SK-N-SH treated with all-trans-retinoic acid at 6 μM for 48 hours (cell line): ENCODE results near the gene ACSM3.

ENCODE experiments used
- ATAC-seq: fragments of 200-7000 bp; cut with Tn5 transposase; 3 replicates; pipeline ENCODE4 v1.9.1; 2020; ENCODE audit warnings: mild to moderate bottlenecking, moderate library complexity
- ARNTL ChIP-seq: fragments of 450-650 bp; formaldehyde crosslinking; IDR thresholded peaks from 2 replicates; pipeline ENCODE4 v1.5.0; 2020; ENCODE audit warnings: low read depth, mild to moderate bottlenecking, moderate library complexity, borderline replicate concordance
- BACH2 ChIP-seq: fragments of 250-450 bp; sonication (Bioruptor Pico); IDR thresholded peaks from 2 replicates; pipeline ENCODE4 v1.9.0; 2021; ENCODE audit warnings: mild to moderate bottlenecking, borderline replicate concordance
- CSDC2 ChIP-seq: fragments of 250-450 bp; sonication (Bioruptor Pico); IDR thresholded peaks from 2 replicates; pipeline ENCODE4 v1.5.0; 2020; ENCODE audit warnings: mild to moderate bottlenecking, moderate library complexity
- ESRRG ChIP-seq: fragments of 250-450 bp; sonication (Bioruptor Pico); IDR thresholded peaks from 2 replicates; pipeline ENCODE4 v1.6.1; 2021; ENCODE audit warnings: mild to moderate bottlenecking
- GLIS3 ChIP-seq: fragments of 250-450 bp; sonication (Bioruptor Pico); IDR thresholded peaks from 2 replicates; pipeline ENCODE4 v1.5.0; 2020; ENCODE audit warnings: mild to moderate bottlenecking, moderate library complexity
- ISL1 ChIP-seq: fragments of 250-450 bp; sonication (Bioruptor Pico); IDR thresholded peaks from 2 replicates; pipeline ENCODE4 v2.1.2; 2022; ENCODE audit warnings: mild to moderate bottlenecking, moderate library complexity
- OSR1 ChIP-seq: fragments of 250-450 bp; sonication (Bioruptor Pico); IDR thresholded peaks from 2 replicates; pipeline ENCODE4 v1.8.0; 2022; ENCODE audit warnings: moderate library complexity, mild to moderate bottlenecking, inconsistent platforms
- PPARA ChIP-seq: fragments of 250-450 bp; sonication (Bioruptor Pico); IDR thresholded peaks from 2 replicates; pipeline ENCODE4 v1.5.0; 2020; ENCODE audit warnings: mild to moderate bottlenecking, borderline replicate concordance
- RARB ChIP-seq: fragments of 250-450 bp; sonication (Bioruptor Pico); IDR thresholded peaks from 2 replicates; pipeline ENCODE4 v1.8.0; 2021; ENCODE audit warnings: mild to moderate bottlenecking, moderate library complexity
- SNAI2 ChIP-seq: fragments of 250-450 bp; sonication (Bioruptor Pico); IDR thresholded peaks from 2 replicates; pipeline ENCODE4 v1.5.0; 2020; ENCODE audit warnings: mild to moderate bottlenecking, moderate library complexity
- TCF4 ChIP-seq: fragments of 250-450 bp; sonication (Bioruptor Pico); IDR thresholded peaks from 2 replicates; pipeline ENCODE4 v1.8.0; 2021; ENCODE audit warnings: mild to moderate bottlenecking, moderate library complexity, borderline replicate concordance
- TOX ChIP-seq: fragments of 250-450 bp; sonication (Bioruptor Pico); IDR thresholded peaks from 2 replicates; pipeline ENCODE4 v1.8.0; 2021; ENCODE audit warnings: mild to moderate bottlenecking, moderate library complexity, borderline replicate concordance
- ZC3H10 ChIP-seq: fragments of 250-450 bp; sonication (Bioruptor Pico); IDR thresholded peaks from 2 replicates; pipeline ENCODE4 v1.5.1; 2021; ENCODE audit warnings: mild to moderate bottlenecking, moderate library complexity
- ZFP3 ChIP-seq: fragments of 250-450 bp; sonication (Bioruptor Pico); IDR thresholded peaks from 2 replicates; pipeline ENCODE4 v1.5.0; 2020; ENCODE audit warnings: mild to moderate bottlenecking, moderate library complexity
- ZFP30 ChIP-seq: fragments of 450-650 bp; formaldehyde crosslinking; IDR thresholded peaks from 2 replicates; pipeline ENCODE4 v1.5.0; 2022; ENCODE audit warnings: mild to moderate bottlenecking, moderate library complexity
- ZNF565 ChIP-seq: fragments of 450-650 bp; formaldehyde crosslinking; conservative IDR thresholded peaks from 2 replicates; pipeline ENCODE4 v1.5.0; 2020; ENCODE audit warnings: low read depth, mild to moderate bottlenecking, moderate library complexity
- ZNF70 ChIP-seq: fragments of 450-650 bp; formaldehyde crosslinking; IDR thresholded peaks from 2 replicates; pipeline ENCODE4 v1.5.0; 2020; ENCODE audit warnings: mild to moderate bottlenecking, moderate library complexity
- ZNF8 ChIP-seq: fragments of 450-650 bp; formaldehyde crosslinking; IDR thresholded peaks from 2 replicates; pipeline ENCODE4 v1.5.0; 2020; ENCODE audit warnings: mild to moderate bottlenecking, moderate library complexity
- TF ChIP-seq, protein P1 (sequence below): fragments of 250-450 bp; sonication (Bioruptor Pico); IDR thresholded peaks from 2 replicates; pipeline ENCODE4 v1.5.1; 2021; ENCODE audit warnings: mild to moderate bottlenecking, moderate library complexity
- TF ChIP-seq, protein P2 (sequence below): fragments of 250-450 bp; sonication (Bioruptor Pico); IDR thresholded peaks from 2 replicates; pipeline ENCODE4 v1.5.0; 2020; ENCODE audit warnings: mild to moderate bottlenecking, moderate library complexity
- TF ChIP-seq, protein P3 (sequence below): fragments of 250-450 bp; sonication (Bioruptor Pico); IDR thresholded peaks from 2 replicates; pipeline ENCODE4 v1.8.0; 2020; ENCODE audit warnings: mild to moderate bottlenecking, moderate library complexity, borderline replicate concordance
- TF ChIP-seq, protein P4 (sequence below): fragments of 250-450 bp; sonication (Bioruptor Pico); IDR thresholded peaks from 2 replicates; pipeline ENCODE4 v1.8.0; 2021; ENCODE audit warnings: low read depth, mild to moderate bottlenecking, moderate library complexity, borderline replicate concordance
- TF ChIP-seq, protein P5 (sequence below): fragments of 250-450 bp; sonication (Bioruptor Pico); IDR thresholded peaks from 2 replicates; pipeline ENCODE4 v1.5.1; 2020; ENCODE audit warnings: low read depth, mild to moderate bottlenecking, moderate library complexity

Gene ACSM3

DNA sequence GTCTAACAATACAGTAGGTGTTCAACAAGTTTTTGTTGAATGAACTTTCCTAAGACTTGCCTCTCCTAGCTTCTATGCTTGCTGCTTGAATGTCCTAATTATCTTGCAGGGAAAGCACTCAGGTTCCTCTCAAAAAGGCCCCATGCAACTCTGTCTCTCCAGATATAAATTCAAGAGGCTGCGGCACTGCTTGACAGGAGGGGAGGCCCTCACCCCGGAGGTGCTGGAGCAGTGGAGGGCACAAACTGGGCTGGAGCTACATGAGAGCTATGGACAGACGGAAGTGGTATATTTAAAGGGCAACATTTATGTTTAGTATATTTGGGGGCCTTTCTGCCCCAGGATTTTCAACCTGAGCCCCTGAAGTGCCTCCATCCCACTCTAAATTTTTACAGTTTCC lies 36.6 kb upstream of the ACSM3 start:
- no peak for ATAC-seq
- no peak for TF ChIP-seq ZNF70 (CRISPR knock-in tag)
- TF ChIP-seq BACH2 (CRISPR knock-in tag): no peak
- no peak for TF ChIP-seq ZC3H10 (CRISPR knock-in tag)
- TF ChIP-seq, protein P1, sequence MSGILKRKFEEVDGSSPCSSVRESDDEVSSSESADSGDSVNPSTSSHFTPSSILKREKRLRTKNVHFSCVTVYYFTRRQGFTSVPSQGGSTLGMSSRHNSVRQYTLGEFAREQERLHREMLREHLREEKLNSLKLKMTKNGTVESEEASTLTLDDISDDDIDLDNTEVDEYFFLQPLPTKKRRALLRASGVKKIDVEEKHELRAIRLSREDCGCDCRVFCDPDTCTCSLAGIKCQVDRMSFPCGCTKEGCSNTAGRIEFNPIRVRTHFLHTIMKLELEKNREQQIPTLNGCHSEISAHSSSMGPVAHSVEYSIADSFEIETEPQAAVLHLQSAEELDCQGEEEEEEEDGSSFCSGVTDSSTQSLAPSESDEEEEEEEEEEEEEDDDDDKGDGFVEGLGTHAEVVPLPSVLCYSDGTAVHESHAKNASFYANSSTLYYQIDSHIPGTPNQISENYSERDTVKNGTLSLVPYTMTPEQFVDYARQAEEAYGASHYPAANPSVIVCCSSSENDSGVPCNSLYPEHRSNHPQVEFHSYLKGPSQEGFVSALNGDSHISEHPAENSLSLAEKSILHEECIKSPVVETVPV (CRISPR knock-in tag): no peak
- TF ChIP-seq TCF4 (CRISPR knock-in tag): no peak
- TF ChIP-seq TOX: no peak

DNA sequence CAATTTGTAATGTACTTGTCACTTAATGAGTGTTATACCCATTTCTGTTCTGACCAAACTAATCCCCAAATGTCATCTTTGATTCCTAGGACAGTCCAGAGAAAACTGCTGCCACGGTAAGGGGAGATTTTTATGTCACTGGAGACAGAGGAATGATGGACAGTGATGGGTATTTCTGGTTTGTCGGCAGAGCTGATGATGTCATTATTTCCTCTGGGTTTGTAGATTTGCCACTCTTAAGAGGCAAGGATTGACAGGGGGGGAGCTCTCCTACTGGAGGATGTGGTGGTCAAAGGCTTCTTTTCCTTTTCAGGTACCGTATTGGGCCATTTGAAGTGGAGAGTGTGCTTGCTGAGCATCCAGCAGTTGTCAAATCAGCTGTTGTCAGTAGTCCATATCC lies 34.7 kb upstream of the ACSM3 start:
- no peak for ATAC-seq
- TF ChIP-seq GLIS3: no peak
- TF ChIP-seq RARB (CRISPR knock-in tag): no peak
- TF ChIP-seq ESRRG (CRISPR knock-in tag): no peak
- no peak for TF ChIP-seq ZFP30 (CRISPR knock-in tag)
- TF ChIP-seq TOX: no peak
- no peak for TF ChIP-seq CSDC2
- TF ChIP-seq PPARA (CRISPR knock-in tag): no peak
- TF ChIP-seq TCF4 (CRISPR knock-in tag): no peak
- no peak for TF ChIP-seq ZNF565
- no peak for TF ChIP-seq OSR1
- TF ChIP-seq ZNF70 (CRISPR knock-in tag): no peak
- TF ChIP-seq ZNF8: no peak
- no peak for TF ChIP-seq ZFP3 (CRISPR knock-in tag)
- no peak for TF ChIP-seq BACH2 (CRISPR knock-in tag)
- TF ChIP-seq, protein P2, sequence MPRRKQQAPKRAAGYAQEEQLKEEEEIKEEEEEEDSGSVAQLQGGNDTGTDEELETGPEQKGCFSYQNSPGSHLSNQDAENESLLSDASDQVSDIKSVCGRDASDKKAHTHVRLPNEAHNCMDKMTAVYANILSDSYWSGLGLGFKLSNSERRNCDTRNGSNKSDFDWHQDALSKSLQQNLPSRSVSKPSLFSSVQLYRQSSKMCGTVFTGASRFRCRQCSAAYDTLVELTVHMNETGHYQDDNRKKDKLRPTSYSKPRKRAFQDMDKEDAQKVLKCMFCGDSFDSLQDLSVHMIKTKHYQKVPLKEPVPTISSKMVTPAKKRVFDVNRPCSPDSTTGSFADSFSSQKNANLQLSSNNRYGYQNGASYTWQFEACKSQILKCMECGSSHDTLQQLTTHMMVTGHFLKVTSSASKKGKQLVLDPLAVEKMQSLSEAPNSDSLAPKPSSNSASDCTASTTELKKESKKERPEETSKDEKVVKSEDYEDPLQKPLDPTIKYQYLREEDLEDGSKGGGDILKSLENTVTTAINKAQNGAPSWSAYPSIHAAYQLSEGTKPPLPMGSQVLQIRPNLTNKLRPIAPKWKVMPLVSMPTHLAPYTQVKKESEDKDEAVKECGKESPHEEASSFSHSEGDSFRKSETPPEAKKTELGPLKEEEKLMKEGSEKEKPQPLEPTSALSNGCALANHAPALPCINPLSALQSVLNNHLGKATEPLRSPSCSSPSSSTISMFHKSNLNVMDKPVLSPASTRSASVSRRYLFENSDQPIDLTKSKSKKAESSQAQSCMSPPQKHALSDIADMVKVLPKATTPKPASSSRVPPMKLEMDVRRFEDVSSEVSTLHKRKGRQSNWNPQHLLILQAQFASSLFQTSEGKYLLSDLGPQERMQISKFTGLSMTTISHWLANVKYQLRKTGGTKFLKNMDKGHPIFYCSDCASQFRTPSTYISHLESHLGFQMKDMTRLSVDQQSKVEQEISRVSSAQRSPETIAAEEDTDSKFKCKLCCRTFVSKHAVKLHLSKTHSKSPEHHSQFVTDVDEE (CRISPR knock-in tag): no peak

DNA sequence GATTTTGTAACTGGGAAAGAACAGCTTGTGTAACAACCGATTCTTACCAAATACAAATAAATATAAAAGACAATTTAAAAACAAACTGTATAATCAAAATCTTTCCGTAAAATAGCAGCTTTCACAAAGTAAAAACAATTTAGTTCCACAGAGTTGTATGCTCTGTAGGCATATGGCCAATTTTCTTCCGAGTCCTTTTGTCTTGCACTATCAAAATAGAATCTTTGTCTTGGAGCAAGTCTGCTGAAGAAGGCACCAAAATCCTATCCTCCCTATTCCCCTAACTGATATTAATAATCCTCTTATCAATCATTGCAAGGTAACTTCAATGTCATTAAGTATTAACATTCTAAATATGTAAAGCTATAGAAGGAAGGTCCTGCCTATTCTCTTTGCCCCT lies 29.8 kb upstream of the ACSM3 start:
- ATAC-seq: no peak
- TF ChIP-seq, protein P3, sequence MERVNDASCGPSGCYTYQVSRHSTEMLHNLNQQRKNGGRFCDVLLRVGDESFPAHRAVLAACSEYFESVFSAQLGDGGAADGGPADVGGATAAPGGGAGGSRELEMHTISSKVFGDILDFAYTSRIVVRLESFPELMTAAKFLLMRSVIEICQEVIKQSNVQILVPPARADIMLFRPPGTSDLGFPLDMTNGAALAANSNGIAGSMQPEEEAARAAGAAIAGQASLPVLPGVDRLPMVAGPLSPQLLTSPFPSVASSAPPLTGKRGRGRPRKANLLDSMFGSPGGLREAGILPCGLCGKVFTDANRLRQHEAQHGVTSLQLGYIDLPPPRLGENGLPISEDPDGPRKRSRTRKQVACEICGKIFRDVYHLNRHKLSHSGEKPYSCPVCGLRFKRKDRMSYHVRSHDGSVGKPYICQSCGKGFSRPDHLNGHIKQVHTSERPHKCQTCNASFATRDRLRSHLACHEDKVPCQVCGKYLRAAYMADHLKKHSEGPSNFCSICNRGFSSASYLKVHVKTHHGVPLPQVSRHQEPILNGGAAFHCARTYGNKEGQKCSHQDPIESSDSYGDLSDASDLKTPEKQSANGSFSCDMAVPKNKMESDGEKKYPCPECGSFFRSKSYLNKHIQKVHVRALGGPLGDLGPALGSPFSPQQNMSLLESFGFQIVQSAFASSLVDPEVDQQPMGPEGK (CRISPR knock-in tag): no peak
- TF ChIP-seq ZNF565: no peak
- no peak for TF ChIP-seq OSR1
- TF ChIP-seq ARNTL (CRISPR knock-in tag): no peak
- TF ChIP-seq TCF4 (CRISPR knock-in tag): no peak
- TF ChIP-seq RARB (CRISPR knock-in tag): no peak
- TF ChIP-seq ZFP3 (CRISPR knock-in tag): no peak
- no peak for TF ChIP-seq TOX
- no peak for TF ChIP-seq ZNF70 (CRISPR knock-in tag)
- TF ChIP-seq, protein P4, sequence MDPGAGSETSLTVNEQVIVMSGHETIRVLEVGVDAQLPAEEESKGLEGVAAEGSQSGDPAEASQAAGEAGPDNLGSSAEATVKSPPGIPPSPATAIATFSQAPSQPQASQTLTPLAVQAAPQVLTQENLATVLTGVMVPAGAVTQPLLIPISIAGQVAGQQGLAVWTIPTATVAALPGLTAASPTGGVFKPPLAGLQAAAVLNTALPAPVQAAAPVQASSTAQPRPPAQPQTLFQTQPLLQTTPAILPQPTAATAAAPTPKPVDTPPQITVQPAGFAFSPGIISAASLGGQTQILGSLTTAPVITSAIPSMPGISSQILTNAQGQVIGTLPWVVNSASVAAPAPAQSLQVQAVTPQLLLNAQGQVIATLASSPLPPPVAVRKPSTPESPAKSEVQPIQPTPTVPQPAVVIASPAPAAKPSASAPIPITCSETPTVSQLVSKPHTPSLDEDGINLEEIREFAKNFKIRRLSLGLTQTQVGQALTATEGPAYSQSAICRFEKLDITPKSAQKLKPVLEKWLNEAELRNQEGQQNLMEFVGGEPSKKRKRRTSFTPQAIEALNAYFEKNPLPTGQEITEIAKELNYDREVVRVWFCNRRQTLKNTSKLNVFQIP (CRISPR knock-in tag): no peak
- no peak for TF ChIP-seq ZFP30 (CRISPR knock-in tag)
- no peak for TF ChIP-seq BACH2 (CRISPR knock-in tag)
- TF ChIP-seq, all 23 proteins: peak for 0

DNA sequence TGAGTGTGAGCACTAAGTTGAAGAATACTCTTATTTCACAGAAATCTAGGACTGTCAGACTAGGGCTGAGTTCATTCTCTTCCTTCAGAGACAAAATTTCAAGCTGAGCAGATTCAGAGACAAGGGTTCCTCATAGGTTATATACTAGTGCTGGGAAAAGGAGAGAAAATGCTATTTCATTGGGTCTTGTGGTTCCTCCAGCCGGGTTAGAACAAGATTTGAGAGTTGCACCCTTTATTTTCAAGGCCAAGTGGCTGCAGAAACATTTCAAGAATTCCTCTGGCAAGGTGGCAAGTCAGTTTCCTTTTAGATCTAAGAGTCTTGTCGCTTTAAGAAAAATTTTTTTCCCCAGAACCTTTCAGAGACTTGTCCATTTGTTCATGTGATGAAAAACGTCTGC lies 29.0 kb upstream of the ACSM3 start:
- no peak for ATAC-seq
- no peak for TF ChIP-seq PPARA (CRISPR knock-in tag)
- TF ChIP-seq, protein P5, sequence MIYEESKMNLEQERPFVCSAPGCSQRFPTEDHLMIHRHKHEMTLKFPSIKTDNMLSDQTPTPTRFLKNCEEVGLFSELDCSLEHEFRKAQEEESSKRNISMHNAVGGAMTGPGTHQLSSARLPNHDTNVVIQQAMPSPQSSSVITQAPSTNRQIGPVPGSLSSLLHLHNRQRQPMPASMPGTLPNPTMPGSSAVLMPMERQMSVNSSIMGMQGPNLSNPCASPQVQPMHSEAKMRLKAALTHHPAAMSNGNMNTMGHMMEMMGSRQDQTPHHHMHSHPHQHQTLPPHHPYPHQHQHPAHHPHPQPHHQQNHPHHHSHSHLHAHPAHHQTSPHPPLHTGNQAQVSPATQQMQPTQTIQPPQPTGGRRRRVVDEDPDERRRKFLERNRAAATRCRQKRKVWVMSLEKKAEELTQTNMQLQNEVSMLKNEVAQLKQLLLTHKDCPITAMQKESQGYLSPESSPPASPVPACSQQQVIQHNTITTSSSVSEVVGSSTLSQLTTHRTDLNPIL (CRISPR knock-in tag): no peak
- TF ChIP-seq TCF4 (CRISPR knock-in tag): no peak
- TF ChIP-seq, protein P4 (CRISPR knock-in tag): no peak
- no peak for TF ChIP-seq ESRRG (CRISPR knock-in tag)
- TF ChIP-seq ZNF70 (CRISPR knock-in tag): no peak
- TF ChIP-seq ISL1 (CRISPR knock-in tag): no peak
- no peak for TF ChIP-seq SNAI2
- no peak for TF ChIP-seq BACH2 (CRISPR knock-in tag)
- TF ChIP-seq ZFP3 (CRISPR knock-in tag): no peak
- TF ChIP-seq ARNTL (CRISPR knock-in tag): no peak
- TF ChIP-seq ZFP30 (CRISPR knock-in tag): no peak
- TF ChIP-seq, protein P3 (CRISPR knock-in tag): no peak
